HEK293 (cell line): ENCODE measurements around the gene SCFD2.

Source experiments
- CTCF ChIA-PET: fragments of 350-600 bp; formaldehyde crosslinking; extraction: SDS; loops from one replicate; lab custom pipeline; 2021; ENCODE audit warnings: antibody characterized with exemption; lab: Yijun Ruan, JAX
- POLR2A ChIA-PET: fragments of 300-600 bp; formaldehyde crosslinking; extraction: SDS; loops from one replicate; lab custom pipeline; 2020; ENCODE audit warnings: antibody characterized with exemption, inconsistent platforms; lab: Yijun Ruan, JAX
- H3K27ac ChIP-seq: fragments of 200-500 bp; sonication (Bioruptor generic); 2 replicates; pipeline ENCODE4 v1.5.1; 2014; ENCODE audit warnings: low read depth, low read length, control low read depth, inconsistent platforms; ENCODE audit errors: extremely low read depth
- H3K36me3 ChIP-seq, 2 experiments: fragments of 200-500 bp in 1 of 2; sonication (Bioruptor generic) in 1 of 2; 1 replicate in 1 of 2; 2 replicates in 1 of 2; pipeline ENCODE4 v1.5.1; 2014 to 2017; ENCODE audit warnings: inconsistent platforms in 2 of 2, low read length in 2 of 2; ENCODE audit not compliant: control insufficient read depth in 2 of 2, insufficient read depth in 1 of 2
- H3K4me1 ChIP-seq: fragments of 200-500 bp; sonication (Bioruptor generic); 2 replicates; pipeline ENCODE4 v1.5.1; 2014; ENCODE audit warnings: mild to moderate bottlenecking, low read length, inconsistent platforms; ENCODE audit not compliant: control insufficient read depth, insufficient read depth
- H3K4me3 ChIP-seq: 2 replicates; pipeline ENCODE4 v1.5.1; 2011; ENCODE audit warnings: low read depth, mild to moderate bottlenecking, control low read depth, low read length, moderate library complexity
- H3K9me3 ChIP-seq: fragments of 200-500 bp; sonication (Bioruptor generic); 2 replicates; pipeline ENCODE4 v1.5.1; 2014; ENCODE audit warnings: low read depth, low read length, inconsistent platforms; ENCODE audit not compliant: control insufficient read depth, insufficient read depth
- HOXA7 ChIP-seq: sonication (generic); formaldehyde crosslinking; IDR thresholded peaks from 2 replicates; pipeline ENCODE4 v1.8.1; 2022; ENCODE audit warnings: missing genetic modification reagents, borderline replicate concordance
- HOXD13 ChIP-seq: sonication (generic); formaldehyde crosslinking; IDR thresholded peaks from 2 replicates; pipeline ENCODE4 v1.8.0; 2022; ENCODE audit warnings: missing genetic modification reagents, borderline replicate concordance
- IKZF3 ChIP-seq: fragments of 450-650 bp; IDR thresholded peaks from 2 replicates; pipeline ENCODE4 v1.5.0; 2018; ENCODE audit warnings: missing biosample characterization, mild to moderate bottlenecking, missing genetic modification characterization, moderate library complexity
- KLF9 ChIP-seq: fragments of 450-650 bp; formaldehyde crosslinking; IDR thresholded peaks from 2 replicates; pipeline ENCODE4 v1.5.1; 2016; ENCODE audit warnings: missing biosample characterization, missing genetic modification characterization, low read depth
- MEIS1 ChIP-seq: sonication (generic); formaldehyde crosslinking; IDR thresholded peaks from 2 replicates; pipeline ENCODE4 v1.8.1; 2022; ENCODE audit warnings: missing genetic modification reagents, mild to moderate bottlenecking, borderline replicate concordance
- PRDM1 ChIP-seq: fragments of 450-650 bp; formaldehyde crosslinking; IDR thresholded peaks from 2 replicates; pipeline ENCODE4; 2016; ENCODE audit warnings: missing biosample characterization, missing genetic modification characterization
- PRDM2 ChIP-seq: fragments of 450-650 bp; formaldehyde crosslinking; IDR thresholded peaks from 2 replicates; pipeline ENCODE4 v1.5.1; 2016; ENCODE audit warnings: missing biosample characterization, missing genetic modification characterization, borderline replicate concordance
- YY1 ChIP-seq: fragments of 450-650 bp; formaldehyde crosslinking; IDR thresholded peaks from 2 replicates; pipeline ENCODE4 v1.5.1; 2018; ENCODE audit warnings: missing biosample characterization, missing genetic modification characterization
- YY2 ChIP-seq: fragments of 450-650 bp; formaldehyde crosslinking; IDR thresholded peaks from 2 replicates; pipeline ENCODE4 v1.5.1; 2016; ENCODE audit warnings: missing biosample characterization, missing genetic modification characterization
- ZBTB7A ChIP-seq: fragments of 450-650 bp; formaldehyde crosslinking; IDR thresholded peaks from 2 replicates; pipeline ENCODE4 v1.5.1; 2016; ENCODE audit warnings: low read depth, missing biosample characterization, missing genetic modification characterization
- ZBTB8A ChIP-seq: fragments of 450-650 bp; formaldehyde crosslinking; IDR thresholded peaks from 2 replicates; pipeline ENCODE4 v1.5.1; 2016; ENCODE audit warnings: missing biosample characterization, missing genetic modification characterization
- ZNF114 ChIP-seq: fragments of 450-650 bp; formaldehyde crosslinking; IDR thresholded peaks from 2 replicates; pipeline ENCODE4 v1.5.0; 2017; ENCODE audit warnings: missing biosample characterization, missing genetic modification characterization
- ZNF132 ChIP-seq: fragments of 450-650 bp; formaldehyde crosslinking; IDR thresholded peaks from 2 replicates; pipeline ENCODE4 v1.5.1; 2017; ENCODE audit warnings: missing biosample characterization, missing genetic modification characterization, borderline replicate concordance
- ZNF133 ChIP-seq: fragments of 450-650 bp; formaldehyde crosslinking; IDR thresholded peaks from 2 replicates; pipeline ENCODE4 v1.5.1; 2016; ENCODE audit warnings: missing biosample characterization, missing genetic modification characterization
- ZNF202 ChIP-seq: fragments of 450-650 bp; formaldehyde crosslinking; IDR thresholded peaks from 2 replicates; pipeline ENCODE4 v1.5.1; 2016; ENCODE audit warnings: missing biosample characterization, missing genetic modification characterization, borderline replicate concordance
- ZNF214 ChIP-seq: fragments of 450-650 bp; formaldehyde crosslinking; IDR thresholded peaks from 2 replicates; pipeline ENCODE4 v1.5.1; 2017; ENCODE audit warnings: missing biosample characterization, mild to moderate bottlenecking, missing genetic modification characterization, borderline replicate concordance
- ZNF223 ChIP-seq: fragments of 450-650 bp; formaldehyde crosslinking; IDR thresholded peaks from 2 replicates; pipeline ENCODE4 v1.5.1; 2016; ENCODE audit warnings: missing biosample characterization, missing genetic modification characterization
- ZNF239 ChIP-seq: fragments of 450-650 bp; formaldehyde crosslinking; IDR thresholded peaks from 2 replicates; pipeline ENCODE4 v1.5.1; 2016; ENCODE audit warnings: missing biosample characterization, missing genetic modification characterization
- ZNF292 ChIP-seq: fragments of 450-650 bp; formaldehyde crosslinking; IDR thresholded peaks from 2 replicates; pipeline ENCODE4 v1.5.1; 2016; ENCODE audit warnings: low read depth, missing biosample characterization, missing genetic modification characterization, borderline replicate concordance
- ZNF341 ChIP-seq: fragments of 450-650 bp; formaldehyde crosslinking; IDR thresholded peaks from 2 replicates; pipeline ENCODE4; 2016; ENCODE audit warnings: low read depth, missing biosample characterization, missing genetic modification characterization
- ZNF37A ChIP-seq: fragments of 450-650 bp; IDR thresholded peaks from 2 replicates; pipeline ENCODE4 v1.5.1; 2018; ENCODE audit warnings: missing biosample characterization, missing genetic modification characterization
- ZNF416 ChIP-seq: fragments of 450-650 bp; formaldehyde crosslinking; IDR thresholded peaks from 2 replicates; pipeline ENCODE4 v1.5.1; 2016; ENCODE audit warnings: missing biosample characterization, missing genetic modification characterization
- ZNF423 ChIP-seq: fragments of 450-650 bp; formaldehyde crosslinking; IDR thresholded peaks from 2 replicates; pipeline ENCODE4 v1.5.1; 2016; ENCODE audit warnings: missing biosample characterization, missing genetic modification characterization
- ZNF433 ChIP-seq: fragments of 450-650 bp; formaldehyde crosslinking; IDR thresholded peaks from 2 replicates; pipeline ENCODE4 v1.5.1; 2016; ENCODE audit warnings: missing biosample characterization, missing genetic modification characterization, low read depth
- ZNF501 ChIP-seq: fragments of 450-650 bp; formaldehyde crosslinking; IDR thresholded peaks from 2 replicates; pipeline ENCODE4 v1.5.1; 2016; ENCODE audit warnings: missing biosample characterization, missing genetic modification characterization
- ZNF510 ChIP-seq: fragments of 450-650 bp; formaldehyde crosslinking; IDR thresholded peaks from 2 replicates; pipeline ENCODE4 v1.5.1; 2018; ENCODE audit warnings: mild to moderate bottlenecking, missing genetic modification characterization, missing biosample characterization; ENCODE audit not compliant: insufficient replicate concordance
- ZNF513 ChIP-seq: fragments of 450-650 bp; IDR thresholded peaks from 2 replicates; pipeline ENCODE4 v1.5.1; 2018; ENCODE audit warnings: missing biosample characterization, missing genetic modification characterization
- ZNF544 ChIP-seq: fragments of 450-650 bp; formaldehyde crosslinking; IDR thresholded peaks from 2 replicates; pipeline ENCODE4 v1.5.0; 2017; ENCODE audit warnings: missing biosample characterization, missing genetic modification characterization
- ZNF585B ChIP-seq: fragments of 450-650 bp; formaldehyde crosslinking; IDR thresholded peaks from 2 replicates; pipeline ENCODE4 v1.5.1; 2016; ENCODE audit warnings: missing biosample characterization, missing genetic modification characterization
- ZNF747 ChIP-seq: fragments of 450-650 bp; formaldehyde crosslinking; IDR thresholded peaks from 2 replicates; pipeline ENCODE4 v1.5.1; 2016; ENCODE audit warnings: missing biosample characterization, missing genetic modification characterization
- ZNF785 ChIP-seq: fragments of 450-650 bp; formaldehyde crosslinking; IDR thresholded peaks from 2 replicates; pipeline ENCODE4 v1.5.1; 2016; ENCODE audit warnings: missing biosample characterization, missing genetic modification characterization

SCFD2 gene

GRCh38 chr4:53060278-53060677 lies 305.6 kb downstream of the SCFD2 start (continued):
- no peak for TF ChIP-seq ZNF544 (tag by site-specific recombination)
- TF ChIP-seq ZNF132, result no peak
- TF ChIP-seq ZNF423 (tag by site-specific recombination), result no peak
- no peak for TF ChIP-seq ZNF513 (tag by site-specific recombination)
- no peak for TF ChIP-seq PRDM1 (tag by site-specific recombination)
- no peak for TF ChIP-seq KLF9 (tag by site-specific recombination)
- no peak for TF ChIP-seq ZNF501 (tag by site-specific recombination)
- TF ChIP-seq ZNF37A, result no peak
- TF ChIP-seq ZNF510 (tag by site-specific recombination), result no peak
- TF ChIP-seq ZNF223, result no peak
- TF ChIP-seq ZNF416, result no peak
- TF ChIP-seq, all 188 proteins: peak for 0

GRCh38 chr4:53059871-53060270 lies 306.0 kb downstream of the SCFD2 start:
- no peaks in the 10 kb centered on the region for H3K4me1 ChIP-seq
- H3K4me3 ChIP-seq, result no peak overlapping the region
- no peak overlapping the region for H3K27ac ChIP-seq
- TF ChIP-seq IKZF3 (no peak), ZNF785 (tag by site-specific recombination) (no peak), ZNF133 (tag by site-specific recombination) (no peak), ZNF341 (tag by site-specific recombination) (no peak), ZNF292 (tag by site-specific recombination) (no peak), HOXD13 (no peak), YY1 (no peak), ZNF214 (tag by site-specific recombination) (no peak), ZNF433 (tag by site-specific recombination) (no peak), ZNF747 (tag by site-specific recombination) (no peak), ZBTB7A (tag by site-specific recombination) (no peak), ZNF585B (tag by site-specific recombination) (no peak), ZNF423 (tag by site-specific recombination) (no peak), ZBTB8A (tag by site-specific recombination) (no peak), YY2 (tag by site-specific recombination) (no peak)
- TF ChIP-seq, all 188 proteins: peak for 0
- Histone ChIP-seq H3K9me3 (no peaks in the 10 kb centered on the region), H3K36me3 (no peaks in the 10 kb centered on the region)
- POLR2A ChIA-PET, result no interaction called here
- CTCF ChIA-PET, result no interaction called here

GRCh38 chr4:53059256-53059655 lies 306.6 kb downstream of the SCFD2 start:
- no peaks in the 10 kb centered on the region for H3K9me3 ChIP-seq
- ChIA-PET CTCF (no interaction called here), POLR2A (no interaction called here)
- no peak for TF ChIP-seq ZNF114 (tag by site-specific recombination)
- TF ChIP-seq HOXA7 (CRISPR knock-in tag), result no peak
- TF ChIP-seq ZNF202, result no peak
- TF ChIP-seq ZNF239 (tag by site-specific recombination), result no peak
- TF ChIP-seq PRDM2, result no peak
- TF ChIP-seq MEIS1 (CRISPR knock-in tag), result no peak

More at GRCh38 chr4:53059256-53059655, 306.6 kb downstream of the SCFD2 start:
- H3K36me3 ChIP-seq, result no peaks in the 10 kb centered on the region
- no peak overlapping the region for H3K27ac ChIP-seq
- H3K4me1 ChIP-seq, result no peaks in the 10 kb centered on the region
- H3K4me3 ChIP-seq, result no peak overlapping the region
